SK-N-MC (cell line): ENCODE results near the gene BRWD1.

Experiments used
- EZH2 ChIP-seq: fragments of 200-600 bp; sonication (generic); IDR thresholded peaks from one replicate; pipeline ENCODE4 v1.6.1; 2017; ENCODE audit warnings: antibody characterized with exemption
- POLR2AphosphoS5 ChIP-seq: IDR thresholded peaks from 2 replicates; pipeline ENCODE4 v1.6.1; 2012; ENCODE audit warnings: mild to moderate bottlenecking, low read depth, low read length, borderline replicate concordance

GRCh38 chr21:39281207-39281606 lies 32.2 kb downstream of the BRWD1 start:
- TF ChIP-seq EZH2 = no peak
- TF ChIP-seq POLR2AphosphoS5 = no peak
